ENCODE measurements around the gene PAQR7. TPM values are rescaled to one million over a fixed set of nuclear protein-coding genes. Genes with fewer than 3 reads are reported as not detected.

Gene PAQR7
- total RNA-seq, 1 donor from 2014 or later = 6.9 TPM

DNA sequence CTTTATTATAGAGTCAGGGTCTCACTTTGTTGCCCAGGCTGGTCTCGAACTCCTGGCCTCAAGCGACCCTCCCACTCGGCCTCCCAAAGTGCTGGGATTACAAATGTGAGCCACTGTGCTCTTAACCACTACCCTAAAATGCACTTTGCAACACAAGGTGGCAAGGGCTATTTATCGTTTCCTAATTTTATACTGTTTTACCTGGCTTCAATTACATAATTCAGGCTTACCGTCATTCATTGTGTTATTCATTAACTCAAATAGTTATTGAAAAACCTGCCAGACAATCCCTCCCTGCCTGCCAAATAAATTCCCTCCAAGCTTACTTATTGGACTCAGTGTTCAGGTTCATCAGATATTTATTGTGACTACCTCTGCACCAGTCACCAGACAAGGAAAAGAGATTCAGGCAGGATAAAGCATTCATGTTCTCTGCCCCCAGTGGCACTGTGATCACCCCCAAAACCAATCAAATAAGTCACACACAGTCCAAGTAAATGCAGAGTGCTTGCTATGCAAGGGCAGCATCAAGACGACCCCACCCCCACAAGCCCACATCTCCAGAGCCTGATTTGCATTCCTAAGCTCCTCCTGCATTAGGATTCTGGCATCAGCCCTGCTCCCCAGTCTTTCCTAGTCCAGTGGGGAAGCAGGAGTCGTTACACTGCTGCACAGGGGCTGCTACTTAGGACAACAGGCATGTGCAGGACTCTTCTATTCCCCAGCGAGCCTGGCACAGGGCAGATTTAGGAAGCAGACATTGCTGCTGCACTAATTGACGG lies 8.1 kb downstream of the PAQR7 start:
- Histone ChIP-seq H3K9me3 (no peaks in the 10 kb centered on the region), H3K4me3 (no peak overlapping the region), H3K36me3 (peaks cover 4 to 10% of the 10 kb centered on the region in 2 donors), H3K27me3 (no peaks in the 10 kb centered on the region), H3K27ac (no peak overlapping the region), H3K4me1 (no peaks in the 10 kb centered on the region)
- TF ChIP-seq, protein P1, sequence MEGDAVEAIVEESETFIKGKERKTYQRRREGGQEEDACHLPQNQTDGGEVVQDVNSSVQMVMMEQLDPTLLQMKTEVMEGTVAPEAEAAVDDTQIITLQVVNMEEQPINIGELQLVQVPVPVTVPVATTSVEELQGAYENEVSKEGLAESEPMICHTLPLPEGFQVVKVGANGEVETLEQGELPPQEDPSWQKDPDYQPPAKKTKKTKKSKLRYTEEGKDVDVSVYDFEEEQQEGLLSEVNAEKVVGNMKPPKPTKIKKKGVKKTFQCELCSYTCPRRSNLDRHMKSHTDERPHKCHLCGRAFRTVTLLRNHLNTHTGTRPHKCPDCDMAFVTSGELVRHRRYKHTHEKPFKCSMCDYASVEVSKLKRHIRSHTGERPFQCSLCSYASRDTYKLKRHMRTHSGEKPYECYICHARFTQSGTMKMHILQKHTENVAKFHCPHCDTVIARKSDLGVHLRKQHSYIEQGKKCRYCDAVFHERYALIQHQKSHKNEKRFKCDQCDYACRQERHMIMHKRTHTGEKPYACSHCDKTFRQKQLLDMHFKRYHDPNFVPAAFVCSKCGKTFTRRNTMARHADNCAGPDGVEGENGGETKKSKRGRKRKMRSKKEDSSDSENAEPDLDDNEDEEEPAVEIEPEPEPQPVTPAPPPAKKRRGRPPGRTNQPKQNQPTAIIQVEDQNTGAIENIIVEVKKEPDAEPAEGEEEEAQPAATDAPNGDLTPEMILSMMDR (IDR thresholded peaks at IDR 0.05) = no peak
- intact Hi-C loops (cut with DNase I) = no loop called here
- no peak for DNase-seq (ENCODE audit: low spot score in 2 of 2)

DNA sequence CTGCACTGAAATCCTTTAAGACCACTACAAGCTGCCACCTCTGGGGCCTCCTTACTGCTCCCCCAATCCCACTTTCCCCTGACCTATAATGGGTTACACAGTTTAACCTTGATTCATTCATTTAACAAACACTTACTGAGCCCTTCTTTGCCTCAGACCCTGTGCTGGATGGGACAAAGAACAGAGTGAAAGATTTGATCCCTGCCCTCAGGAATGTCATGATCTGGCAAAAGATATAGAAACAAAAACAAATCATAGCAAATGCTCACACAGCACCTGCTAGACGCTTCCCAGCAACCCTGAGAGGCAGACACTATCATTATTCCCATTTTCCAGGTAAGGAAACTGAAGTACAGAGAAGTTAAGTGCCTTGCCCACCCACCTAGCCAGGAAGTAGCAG lies 9.2 kb downstream of the PAQR7 start:
- H3K9me3 ChIP-seq = no peaks in the 10 kb centered on the region
- peaks cover 5 to 10% of the 10 kb centered on the region in 2 donors for H3K36me3 ChIP-seq
- TF ChIP-seq, protein P1 (IDR thresholded peaks at IDR 0.05) = no peak
- no peak overlapping the region for H3K27ac ChIP-seq
- H3K27me3 ChIP-seq = no peaks in the 10 kb centered on the region
- intact Hi-C loops (cut with DNase I) = no loop called here
- no peak for DNase-seq (ENCODE audit: low spot score in 2 of 2)
- H3K4me3 ChIP-seq = no peak overlapping the region
- no peaks in the 10 kb centered on the region for H3K4me1 ChIP-seq

DNA sequence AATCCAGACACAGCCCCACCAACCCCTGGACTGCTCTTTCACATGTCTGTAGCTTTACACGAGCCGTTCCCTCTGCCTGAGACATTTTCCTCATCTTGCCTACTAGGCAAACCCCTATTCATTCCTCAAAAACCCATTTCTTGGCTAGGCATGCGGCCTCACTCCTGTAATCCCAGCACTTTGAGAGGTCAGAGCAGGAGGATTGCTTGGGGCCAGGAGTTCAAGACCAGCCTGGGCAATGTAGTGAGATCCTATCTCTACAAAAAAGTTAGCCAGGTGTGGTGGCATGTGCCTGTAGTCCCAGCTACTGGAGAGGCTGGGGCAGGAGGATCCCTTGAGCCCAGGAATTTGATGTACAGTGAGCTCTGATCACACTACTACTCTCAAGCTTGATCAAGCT lies 11.1 kb downstream of the PAQR7 start:
- peaks cover 5 to 10% of the 10 kb centered on the region in 2 donors for H3K36me3 ChIP-seq
- peak in 1 of 2 donors; percentile 37 for DNase-seq (ENCODE audit: low spot score in 2 of 2)

DNA sequence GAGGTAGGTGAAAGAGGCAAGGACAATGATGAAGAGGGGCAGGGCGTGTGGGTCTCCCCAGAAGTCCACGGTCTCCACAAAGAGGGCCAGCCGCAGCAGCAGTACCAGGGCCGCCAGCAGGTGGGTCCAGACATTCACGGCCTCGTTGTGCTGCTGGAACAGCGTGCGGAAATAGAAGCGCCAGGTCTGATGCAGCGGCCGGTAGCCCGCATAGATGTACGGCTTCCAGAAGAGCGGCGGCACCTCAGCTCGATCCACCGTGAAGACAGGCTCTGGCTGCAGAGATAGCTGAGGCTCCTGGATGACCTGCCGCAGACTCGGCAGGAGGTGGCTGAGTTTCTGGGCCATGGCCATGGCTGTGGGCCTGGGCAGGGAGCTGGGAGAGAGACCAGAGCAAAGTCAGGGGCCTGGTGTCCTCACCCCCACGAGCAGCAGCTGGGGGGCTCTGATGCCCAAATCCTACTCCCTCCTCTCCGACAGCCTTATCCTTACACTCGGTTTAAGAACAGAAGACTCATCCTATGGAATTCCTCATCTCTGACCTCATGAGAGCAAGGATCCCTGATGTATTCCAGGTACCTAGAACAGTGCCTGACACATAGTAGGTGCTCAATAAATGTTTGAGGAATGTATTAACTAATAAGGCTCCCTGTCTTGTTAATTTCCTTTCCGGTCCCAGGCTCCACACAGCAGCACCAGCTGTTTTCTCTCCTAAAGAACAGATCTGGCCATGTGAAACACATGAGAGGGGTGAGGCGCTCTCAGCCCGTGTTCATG lies 11.8 kb downstream of the PAQR7 start:
- intact Hi-C loops (cut with DNase I) = no loop called here
- peaks cover 5% of the 10 kb centered on the region in 2 donors for H3K4me1 ChIP-seq
- no peaks in the 10 kb centered on the region for H3K9me3 ChIP-seq
- no peaks in the 10 kb centered on the region for H3K27me3 ChIP-seq
- no peak overlapping the region for H3K4me3 ChIP-seq
- DNase-seq (ENCODE audit: low spot score in 2 of 2) = peak in 1 of 2 donors; percentile 40
- H3K27ac ChIP-seq = no peak overlapping the region
- TF ChIP-seq, protein P1 (IDR thresholded peaks at IDR 0.05) = no peak
- peaks cover 5 to 10% of the 10 kb centered on the region in 2 donors for H3K36me3 ChIP-seq

More for the DNA sequence above, 11.1 kb downstream of the PAQR7 start:
- H3K4me3 ChIP-seq = no peak overlapping the region
- TF ChIP-seq, protein P1 (IDR thresholded peaks at IDR 0.05) = no peak
- intact Hi-C loops (cut with DNase I) = no loop called here
- H3K27ac ChIP-seq = no peak overlapping the region
- H3K4me1 ChIP-seq = no peaks in the 10 kb centered on the region
- no peaks in the 10 kb centered on the region for H3K27me3 ChIP-seq
- no peaks in the 10 kb centered on the region for H3K9me3 ChIP-seq

DNA sequence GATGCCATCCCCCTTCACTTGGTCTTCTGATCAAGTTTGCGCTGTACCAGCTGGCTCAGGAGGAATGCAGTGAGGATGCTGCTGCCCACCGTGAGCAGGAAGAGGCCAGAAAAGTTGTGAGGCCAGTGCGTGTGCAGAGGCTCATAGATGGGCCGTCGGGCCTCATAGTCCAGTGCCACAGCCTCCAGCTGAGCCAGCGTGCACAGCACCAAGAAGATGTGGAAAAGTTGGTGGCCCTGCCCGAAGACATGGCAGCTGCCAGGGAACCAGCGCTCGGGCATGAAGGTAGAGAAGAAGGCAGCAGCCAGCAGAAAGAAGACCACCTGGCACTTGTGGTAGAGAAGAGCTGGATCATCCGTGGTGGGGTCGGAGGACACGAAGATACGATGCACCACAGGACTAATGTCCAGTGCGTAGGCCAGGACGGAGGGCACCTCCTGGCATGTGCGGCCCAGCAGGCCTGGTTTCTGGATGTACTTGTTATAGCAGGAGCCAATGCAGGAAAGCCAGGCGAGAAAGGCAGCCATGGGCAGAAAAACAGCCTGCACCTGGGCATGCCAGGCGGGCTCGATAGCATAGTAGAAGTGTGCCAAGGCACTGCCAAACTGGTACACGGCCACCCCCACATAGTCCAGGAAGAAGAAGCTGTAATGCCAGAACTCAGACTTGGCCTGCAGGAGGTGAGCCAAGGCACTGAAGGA lies 12.6 kb downstream of the PAQR7 start:
- no peak for DNase-seq (ENCODE audit: low spot score in 2 of 2)
- Histone ChIP-seq H3K36me3 (peaks cover 5 to 10% of the 10 kb centered on the region in 2 donors), H3K27ac (no peak overlapping the region), H3K27me3 (no peaks in the 10 kb centered on the region), H3K4me1 (peaks cover 5 to 7% of the 10 kb centered on the region in 2 donors), H3K4me3 (no peak overlapping the region), H3K9me3 (no peaks in the 10 kb centered on the region)
- intact Hi-C loops (cut with DNase I) = no loop called here
- TF ChIP-seq, protein P1 (IDR thresholded peaks at IDR 0.05) = no peak

Measured in ascending aorta (tissue), 2 donors.